Measurements from ENCODE around the gene ST8SIA3. TPM values are rescaled to one million over a fixed set of nuclear protein-coding genes. Genes with fewer than 3 reads are reported as not detected.
"Not testable (repeated sequence)": the region's sequence is repeated elsewhere in the genome, so short reads cannot be mapped to it uniquely, and the experiment has no call there.

The ST8SIA3 gene
- total RNA-seq, 4 donors from 2014 or later: not detected

- no peak overlapping the region for H3K4me3 ChIP-seq
- WGBS, 2 donors: 82 to 87% methylated on average over 2 of the region's 2 CpGs
- H3K27ac ChIP-seq: no peak overlapping the region
- no peaks in the 10 kb centered on the region for H3K4me1 ChIP-seq
- H3K36me3 ChIP-seq: no peaks in the 10 kb centered on the region
- no peaks in the 10 kb centered on the region for H3K27me3 ChIP-seq
- no peak for DNase-seq
- H3K9me3 ChIP-seq: no peaks in the 10 kb centered on the region
- TF ChIP-seq POLR2A (IDR thresholded peaks at IDR 0.05) (no peak), CTCF (IDR thresholded peaks at IDR 0.05) (no peak)
- intact Hi-C loops (cut with DNase I): no loop called here
These were observed 24.1 kb downstream of the ST8SIA3 start for GRCh38 chr18:57376503-57376902.

GRCh38 chr18:57389271-57389670, 36.9 kb downstream of the ST8SIA3 start:
- TF ChIP-seq CTCF (IDR thresholded peaks at IDR 0.05) (no peak), POLR2A (IDR thresholded peaks at IDR 0.05) (no peak)
- H3K27ac ChIP-seq: no peak overlapping the region
- no peaks in the 10 kb centered on the region for H3K4me1 ChIP-seq
- peaks cover 0 to 8% (median 0%) of the 10 kb centered on the region in 4 donors for H3K27me3 ChIP-seq
- no peak overlapping the region for H3K4me3 ChIP-seq
- no peaks in the 10 kb centered on the region for H3K36me3 ChIP-seq
- intact Hi-C loops (cut with DNase I): no loop called here
- no peak for DNase-seq
- WGBS, 2 donors: 27 to 37% methylated on average over 2 of the region's 2 CpGs
- no peaks in the 10 kb centered on the region for H3K9me3 ChIP-seq

GRCh38 chr18:57390044-57390443, 37.7 kb downstream of the ST8SIA3 start:
- H3K4me1 ChIP-seq: no peaks in the 10 kb centered on the region
- H3K4me3 ChIP-seq: no peak overlapping the region
- 29 to 33% methylated on average over 1 of the region's 3 CpGs for WGBS, 2 donors
- DNase-seq: no peak
- no peaks in the 10 kb centered on the region for H3K9me3 ChIP-seq
- H3K27me3 ChIP-seq: peaks cover 0 to 8% (median 0%) of the 10 kb centered on the region in 4 donors
- no peaks in the 10 kb centered on the region for H3K36me3 ChIP-seq
- no peak for TF ChIP-seq CTCF (IDR thresholded peaks at IDR 0.05)
- no peak for TF ChIP-seq POLR2A (IDR thresholded peaks at IDR 0.05)
- intact Hi-C loops (cut with DNase I): no loop called here
- H3K27ac ChIP-seq: no peak overlapping the region

GRCh38 chr18:57394749-57395148, 42.4 kb downstream of the ST8SIA3 start:
- H3K4me1 ChIP-seq; intact Hi-C loops (cut with DNase I); DNase-seq; H3K4me3 ChIP-seq; H3K36me3 ChIP-seq; H3K9me3 ChIP-seq; H3K27me3 ChIP-seq; H3K27ac ChIP-seq: not testable (repeated sequence)
- 85 to 93% methylated on average over 1 of the region's 1 CpG for WGBS, 2 donors

GRCh38 chr18:57396831-57397230, 44.5 kb downstream of the ST8SIA3 start:
- DNase-seq; intact Hi-C loops (cut with DNase I): not testable (repeated sequence)
- WGBS, 2 donors: 84 to 86% methylated on average over 6 to 7 of the region's 7 CpGs

GRCh38 chr18:57397440-57398132, 45.2 kb downstream of the ST8SIA3 start:
- no peak for DNase-seq
- intact Hi-C loops (cut with DNase I): no loop called here
- Histone ChIP-seq H3K4me1 (no peaks in the 10 kb centered on the region), H3K9me3 (peaks cover 0 to 4% (median 0%) of the 10 kb centered on the region in 3 donors), H3K27ac (no peak overlapping the region), H3K36me3 (no peaks in the 10 kb centered on the region), H3K27me3 (no peaks in the 10 kb centered on the region), H3K4me3 (no peak overlapping the region)
- TF ChIP-seq CTCF (IDR thresholded peaks at IDR 0.05): no peak
- no peak for TF ChIP-seq POLR2A (IDR thresholded peaks at IDR 0.05)
- 34 to 74% methylated on average over 2 of the region's 2 CpGs for WGBS, 2 donors

More at GRCh38 chr18:57396831-57397230, 44.5 kb downstream of the ST8SIA3 start:
- not testable (repeated sequence) for H3K36me3 ChIP-seq, H3K9me3 ChIP-seq, H3K4me3 ChIP-seq, H3K27ac ChIP-seq, H3K4me1 ChIP-seq, H3K27me3 ChIP-seq

All from esophagus squamous epithelium (tissue), 5 donors.